Measurements from ENCODE around the gene KIF3B.
"Not testable (repeated sequence)": the region's sequence is repeated elsewhere in the genome, so short reads cannot be mapped to it uniquely, and the experiment has no call there.

The KIF3B gene

GRCh38 chr20:32382102-32382950, 104.9 kb downstream of the KIF3B start:
- DNase-seq (ENCODE audit: extremely low read depth in 1 of 2, low read depth in 1 of 2) = no peak

- not testable (repeated sequence) for DNase-seq (ENCODE audit: extremely low read depth in 1 of 2, low read depth in 1 of 2)
Observed at GRCh38 chr20:32383441-32383840, 106.0 kb downstream of the KIF3B start.

All from stimulated activated CD8-positive, alpha-beta memory T cell treated with anti-CD3 and anti-CD28 coated beads, Interleukin-7, amount 100 ng/mL, for 48 hours (primary cell).